ENCODE measurements around the gene PLXDC2. TPM values are rescaled to one million over a fixed set of nuclear protein-coding genes. Genes with fewer than 3 reads are reported as not detected.

Gene PLXDC2
- polyA plus RNA-seq, 2 of the 4 experiments (the other 2 are of a cell fraction), result 0.08 to 0.09 TPM

DNA sequence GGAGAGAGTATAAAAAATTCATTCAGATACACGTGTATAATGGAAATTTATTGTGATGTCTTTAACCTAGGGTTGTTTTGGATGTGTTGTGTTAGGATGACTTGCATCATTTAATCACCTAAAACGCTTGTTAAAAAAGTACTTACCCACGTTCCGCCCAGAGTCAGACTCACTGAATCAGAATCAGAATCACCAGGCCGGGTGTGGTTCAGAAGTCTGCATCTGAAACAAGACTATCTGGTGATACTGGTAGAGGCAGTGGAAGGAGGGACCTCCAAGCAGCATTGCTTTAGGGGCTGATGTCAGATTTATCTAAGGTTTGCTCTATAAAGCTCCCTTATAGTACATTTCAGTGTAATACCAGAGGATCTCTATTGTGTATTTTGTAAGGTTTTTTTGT lies 20.5 kb upstream of the PLXDC2 start:
- Histone ChIP-seq H3K4me3 (no peak overlapping the region), H3K9me3 (no peaks in the 10 kb centered on the region), H3K4me1 (no peaks in the 10 kb centered on the region), H3K27ac (no peak overlapping the region), H3K4me2 (no peak overlapping the region)
- no peak for FAIRE-seq
- no peak for TF ChIP-seq RFX5 (IDR thresholded peaks at IDR 0.05)
- TF ChIP-seq JUNB (IDR thresholded peaks at IDR 0.05), result no peak
- CTCF ChIA-PET, result interaction anchor here (0.6 kb wide), 1 partner anchor 1063 kb away, joined by 4 read pairs; no protein-coding TSS in a partner anchor
- no peak for ATAC-seq
- POLR2A ChIA-PET, result no interaction called here
- 34% methylated on average over 5 of the region's 5 CpGs for WGBS (ENCODE audit: missing lambda C conversion rate)
- no peak for DNase-seq (ENCODE audit: low read depth in 1 of 2, low spot score in 1 of 2)

- DNase-seq (ENCODE audit: low read depth in 1 of 2, low spot score in 1 of 2) (no peak), FAIRE-seq (no peak), ATAC-seq (no peak)
- no peak overlapping the region for H3K4me2 ChIP-seq
- no peaks in the 10 kb centered on the region for H3K4me1 ChIP-seq
- 9% methylated on average over 3 of the region's 3 CpGs for WGBS (ENCODE audit: missing lambda C conversion rate)
- no peak overlapping the region for H3K27ac ChIP-seq
- ChIA-PET CTCF (interaction anchor here (0.6 kb wide), 1 partner anchor 11 kb away, joined by 3 read pairs; no protein-coding TSS in a partner anchor), POLR2A (no interaction called here)
- TF ChIP-seq RFX5 (IDR thresholded peaks at IDR 0.05) (no peak), FOXS1 (CRISPR knock-in tag; IDR thresholded peaks at IDR 0.05) (no peak), RAD21 (conservative IDR thresholded peaks at IDR 0.05 in 1 of 2, IDR thresholded peaks at IDR 0.05 in 1 of 2) (no peak)
- no peak overlapping the region for H3K4me3 ChIP-seq
- H3K9me3 ChIP-seq, result no peaks in the 10 kb centered on the region; the same call in 2 of the 3 replicates
Observed at GRCh38 chr10:19800161-19800560, 16.1 kb upstream of the PLXDC2 start.

DNA sequence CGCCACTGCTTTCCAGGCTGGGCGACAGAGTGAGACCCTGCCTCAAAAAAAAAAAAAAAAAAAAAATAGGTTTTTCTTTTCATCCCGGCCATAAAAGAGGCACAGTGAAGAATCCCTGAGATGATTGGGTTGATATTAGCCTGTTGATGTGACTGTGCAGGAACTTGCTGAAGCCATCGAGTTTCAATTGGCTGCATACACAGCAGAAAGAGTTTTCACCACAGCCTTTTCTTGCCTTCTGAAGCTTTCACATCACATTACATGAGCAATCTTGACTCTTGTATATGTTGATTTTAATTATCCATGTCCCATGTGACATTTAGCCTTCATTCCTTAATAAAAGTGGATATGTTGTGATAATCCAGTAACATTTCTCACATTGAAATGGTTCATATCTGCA lies 14.9 kb upstream of the PLXDC2 start:
- no peak for ATAC-seq
- Histone ChIP-seq H3K27ac (no peak overlapping the region), H3K9me3 (no peaks in the 10 kb centered on the region; the same call in 2 of the 3 replicates), H3K4me2 (no peak overlapping the region), H3K4me1 (no peaks in the 10 kb centered on the region), H3K4me3 (no peak overlapping the region)
- no peak for TF ChIP-seq HOXB13 (CRISPR knock-in tag; IDR thresholded peaks at IDR 0.05; ENCODE audit: low read depth)
- no peak for TF ChIP-seq MAZ (IDR thresholded peaks at IDR 0.05; ENCODE audit: borderline replicate concordance, low read depth, low read length)
- no peak for TF ChIP-seq CBX2 (IDR thresholded peaks at IDR 0.05; ENCODE audit: borderline replicate concordance, low read depth)
- TF ChIP-seq RARB (CRISPR knock-in tag; IDR thresholded peaks at IDR 0.05), result no peak
- TF ChIP-seq, protein P1, sequence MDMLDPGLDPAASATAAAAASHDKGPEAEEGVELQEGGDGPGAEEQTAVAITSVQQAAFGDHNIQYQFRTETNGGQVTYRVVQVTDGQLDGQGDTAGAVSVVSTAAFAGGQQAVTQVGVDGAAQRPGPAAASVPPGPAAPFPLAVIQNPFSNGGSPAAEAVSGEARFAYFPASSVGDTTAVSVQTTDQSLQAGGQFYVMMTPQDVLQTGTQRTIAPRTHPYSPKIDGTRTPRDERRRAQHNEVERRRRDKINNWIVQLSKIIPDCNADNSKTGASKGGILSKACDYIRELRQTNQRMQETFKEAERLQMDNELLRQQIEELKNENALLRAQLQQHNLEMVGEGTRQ (IDR thresholded peaks at IDR 0.05), result no peak
- TF ChIP-seq ZC3H11A (IDR thresholded peaks at IDR 0.05), result no peak
- TF ChIP-seq HEYL (CRISPR knock-in tag; IDR thresholded peaks at IDR 0.05), result no peak
- TF ChIP-seq NPAS2 (CRISPR knock-in tag; IDR thresholded peaks at IDR 0.05; ENCODE audit: borderline replicate concordance), result no peak
- TF ChIP-seq RCOR1 (IDR thresholded peaks at IDR 0.05; ENCODE audit: low read depth, low read length), result no peak
- no peak for TF ChIP-seq MAX (IDR thresholded peaks at IDR 0.05)
- TF ChIP-seq KDM5A (IDR thresholded peaks at IDR 0.05), result no peak
- no peak for TF ChIP-seq SREBF2 (IDR thresholded peaks at IDR 0.05)
- TF ChIP-seq CHD4 (IDR thresholded peaks at IDR 0.05; ENCODE audit: borderline replicate concordance), result no peak
- TF ChIP-seq HDAC2 (IDR thresholded peaks at IDR 0.05), result no peak
- no peak for TF ChIP-seq NFE2L2 (conservative IDR thresholded peaks at IDR 0.05; ENCODE audit: low read length)
- TF ChIP-seq, protein P2, sequence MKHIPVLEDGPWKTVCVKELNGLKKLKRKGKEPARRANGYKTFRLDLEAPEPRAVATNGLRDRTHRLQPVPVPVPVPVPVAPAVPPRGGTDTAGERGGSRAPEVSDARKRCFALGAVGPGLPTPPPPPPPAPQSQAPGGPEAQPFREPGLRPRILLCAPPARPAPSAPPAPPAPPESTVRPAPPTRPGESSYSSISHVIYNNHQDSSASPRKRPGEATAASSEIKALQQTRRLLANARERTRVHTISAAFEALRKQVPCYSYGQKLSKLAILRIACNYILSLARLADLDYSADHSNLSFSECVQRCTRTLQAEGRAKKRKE (CRISPR knock-in tag; IDR thresholded peaks at IDR 0.05; ENCODE audit: low read depth), result no peak
- TF ChIP-seq, protein P3, sequence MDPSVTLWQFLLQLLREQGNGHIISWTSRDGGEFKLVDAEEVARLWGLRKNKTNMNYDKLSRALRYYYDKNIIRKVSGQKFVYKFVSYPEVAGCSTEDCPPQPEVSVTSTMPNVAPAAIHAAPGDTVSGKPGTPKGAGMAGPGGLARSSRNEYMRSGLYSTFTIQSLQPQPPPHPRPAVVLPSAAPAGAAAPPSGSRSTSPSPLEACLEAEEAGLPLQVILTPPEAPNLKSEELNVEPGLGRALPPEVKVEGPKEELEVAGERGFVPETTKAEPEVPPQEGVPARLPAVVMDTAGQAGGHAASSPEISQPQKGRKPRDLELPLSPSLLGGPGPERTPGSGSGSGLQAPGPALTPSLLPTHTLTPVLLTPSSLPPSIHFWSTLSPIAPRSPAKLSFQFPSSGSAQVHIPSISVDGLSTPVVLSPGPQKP (IDR thresholded peaks at IDR 0.05; ENCODE audit: low read depth, low read length), result no peak
- DNase-seq (ENCODE audit: low read depth in 1 of 2, low spot score in 1 of 2), result no peak
- no peak for FAIRE-seq
- 16% methylated on average over 4 of the region's 4 CpGs for WGBS (ENCODE audit: missing lambda C conversion rate)
- POLR2A ChIA-PET, result no interaction called here
- CTCF ChIA-PET, result no interaction called here

All from A549 (cell line).